ENCODE measurements around the gene ACKR3.

Gene ACKR3

DNA sequence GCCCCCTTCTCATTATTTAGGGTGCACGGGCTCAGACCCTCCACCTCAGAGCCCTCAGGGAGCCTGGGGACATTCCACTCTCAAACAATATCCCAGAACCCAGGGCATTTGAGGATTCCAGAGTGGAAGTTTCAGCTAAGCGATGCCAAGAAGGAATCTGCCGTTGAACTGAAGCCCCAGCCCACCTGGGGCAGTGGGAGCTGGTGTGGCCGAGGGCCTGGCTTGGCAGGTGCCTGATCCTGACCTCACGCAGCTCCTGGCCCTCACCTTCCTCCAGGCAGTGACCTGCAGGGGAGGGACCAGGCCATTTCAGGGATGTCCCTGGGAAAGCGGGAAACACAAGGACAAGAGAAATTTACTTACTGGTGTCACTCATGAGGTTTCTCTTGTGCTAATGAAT, 58.2 kb downstream of the ACKR3 start:
- Histone ChIP-seq H3K4me1 (ENCODE audit: insufficient read depth, low read length) (no peaks in the 10 kb centered on the region), H3K9me3 (ENCODE audit: control insufficient read depth, insufficient read depth, low read length) (no peaks in the 10 kb centered on the region), H3K36me3 (ENCODE audit: insufficient read depth, low read length) (no peaks in the 10 kb centered on the region), H3K9ac (ENCODE audit: low read depth, low read length) (no peak overlapping the region)

DNA sequence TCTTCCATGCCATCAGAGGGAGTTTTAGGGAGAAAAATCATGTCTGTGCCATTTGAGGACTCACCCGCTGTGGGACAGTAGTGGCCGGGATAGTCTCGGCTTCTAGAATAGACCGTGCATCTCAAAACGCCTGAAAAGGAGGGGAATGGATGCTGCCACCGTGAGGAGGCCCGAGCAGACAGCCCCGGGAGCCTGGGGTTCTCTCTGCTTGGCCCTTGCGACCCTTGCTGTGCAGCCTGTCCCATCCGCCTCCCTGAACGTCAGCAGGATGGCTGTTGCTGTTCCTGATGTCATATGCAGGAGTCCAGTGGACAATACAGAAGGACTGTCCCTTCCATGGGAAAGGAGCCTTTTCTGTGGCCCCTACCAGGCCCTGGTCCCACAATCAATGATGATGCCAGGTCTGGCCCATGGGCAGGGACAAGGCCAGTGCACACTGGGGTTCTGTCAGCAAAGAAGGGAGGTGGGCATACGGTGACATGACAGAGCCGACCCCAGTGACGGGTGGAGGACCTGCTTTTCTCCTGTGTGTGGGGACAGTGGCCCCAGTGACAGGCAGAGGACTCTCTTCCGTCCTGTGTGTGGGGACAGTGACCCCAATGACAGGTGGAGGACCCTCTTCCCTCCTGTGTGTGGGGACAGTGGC, 58.8 kb downstream of the ACKR3 start:
- Histone ChIP-seq H3K4me1 (ENCODE audit: insufficient read depth, low read length) (no peaks in the 10 kb centered on the region), H3K9ac (ENCODE audit: low read depth, low read length) (no peak overlapping the region), H3K36me3 (ENCODE audit: insufficient read depth, low read length) (no peaks in the 10 kb centered on the region), H3K9me3 (ENCODE audit: control insufficient read depth, insufficient read depth, low read length) (no peaks in the 10 kb centered on the region)

DNA sequence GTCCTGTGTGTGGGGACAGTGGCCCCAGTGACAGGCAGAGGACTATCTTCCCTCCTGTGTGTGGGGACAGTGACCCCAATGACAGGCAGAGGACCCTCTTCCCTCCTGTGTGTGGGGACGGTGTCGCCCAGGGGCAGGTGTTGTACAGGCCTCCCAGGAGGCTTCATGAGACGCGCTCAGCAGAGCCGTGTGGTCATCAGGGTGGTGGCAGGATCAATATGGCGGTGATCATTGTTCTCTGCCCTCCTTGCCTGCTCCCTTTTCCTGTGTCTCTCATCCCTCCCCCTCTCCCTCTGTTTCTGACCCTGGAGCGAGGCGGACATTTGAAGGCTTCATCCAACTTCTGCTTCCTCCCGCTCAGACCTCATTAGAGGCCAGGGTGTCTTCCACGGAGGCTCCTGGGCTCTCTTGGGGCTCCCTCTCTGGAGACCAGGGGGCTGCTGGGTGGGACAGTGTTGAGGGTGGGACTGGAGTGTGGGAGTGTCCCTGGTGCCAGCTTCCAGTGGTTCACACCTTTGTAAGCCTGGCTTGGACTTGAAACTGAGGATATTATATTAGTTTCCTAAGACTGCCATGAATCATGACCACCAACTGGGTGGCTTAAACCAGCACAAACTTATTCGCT, 59.5 kb downstream of the ACKR3 start:
- Histone ChIP-seq H3K36me3 (ENCODE audit: insufficient read depth, low read length) (no peaks in the 10 kb centered on the region), H3K9ac (ENCODE audit: low read depth, low read length) (no peak overlapping the region), H3K9me3 (ENCODE audit: control insufficient read depth, insufficient read depth, low read length) (no peaks in the 10 kb centered on the region), H3K4me1 (ENCODE audit: insufficient read depth, low read length) (no peaks in the 10 kb centered on the region)

DNA sequence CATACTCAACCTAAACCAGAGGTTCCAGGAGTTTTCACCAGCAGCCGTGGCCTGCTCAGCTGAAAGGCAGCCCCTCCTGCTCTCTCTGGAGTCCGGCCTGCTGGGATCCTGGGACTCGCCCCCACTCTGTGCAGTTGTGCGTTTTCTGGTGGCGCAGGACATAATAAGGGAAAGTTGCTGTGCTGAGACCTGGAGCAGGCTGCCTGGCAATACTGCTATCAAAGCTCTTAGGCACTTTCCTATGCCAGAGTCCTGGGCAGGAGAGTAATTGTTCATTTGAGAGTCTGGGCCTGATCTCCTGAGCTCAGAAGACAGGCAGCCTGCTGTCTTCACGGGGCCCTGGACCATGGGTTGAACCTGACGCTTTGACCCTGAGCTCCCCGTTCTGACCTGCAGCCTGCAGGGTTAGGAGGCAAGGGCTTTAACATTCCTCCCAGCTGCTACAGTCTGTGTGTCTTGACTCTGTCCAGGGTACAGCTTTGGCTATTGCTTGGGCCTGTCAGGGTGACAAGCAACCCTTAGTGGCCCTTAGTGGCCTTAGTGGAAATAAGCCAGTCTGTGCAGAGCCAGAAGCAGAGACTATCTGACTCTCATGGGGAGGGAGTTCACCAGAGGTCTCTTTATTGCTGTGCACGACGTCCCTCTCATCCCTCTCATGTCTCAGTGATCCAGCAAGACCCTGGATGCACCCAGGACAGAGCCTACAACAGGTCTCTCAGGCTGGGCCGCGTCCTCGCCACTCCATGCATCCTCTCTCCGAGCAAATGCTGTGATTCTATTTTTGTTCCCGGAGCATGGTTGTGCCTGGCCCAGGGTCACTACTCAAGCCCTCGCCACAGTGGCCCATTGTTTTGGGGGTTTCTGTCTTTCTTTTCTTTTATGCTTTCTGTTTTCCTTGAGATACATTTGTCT, 60.6 kb downstream of the ACKR3 start:
- Histone ChIP-seq H3K4me1 (ENCODE audit: insufficient read depth, low read length) (no peaks in the 10 kb centered on the region), H3K9ac (ENCODE audit: low read depth, low read length) (no peak overlapping the region), H3K36me3 (ENCODE audit: insufficient read depth, low read length) (no peaks in the 10 kb centered on the region), H3K9me3 (ENCODE audit: control insufficient read depth, insufficient read depth, low read length) (no peaks in the 10 kb centered on the region)

DNA sequence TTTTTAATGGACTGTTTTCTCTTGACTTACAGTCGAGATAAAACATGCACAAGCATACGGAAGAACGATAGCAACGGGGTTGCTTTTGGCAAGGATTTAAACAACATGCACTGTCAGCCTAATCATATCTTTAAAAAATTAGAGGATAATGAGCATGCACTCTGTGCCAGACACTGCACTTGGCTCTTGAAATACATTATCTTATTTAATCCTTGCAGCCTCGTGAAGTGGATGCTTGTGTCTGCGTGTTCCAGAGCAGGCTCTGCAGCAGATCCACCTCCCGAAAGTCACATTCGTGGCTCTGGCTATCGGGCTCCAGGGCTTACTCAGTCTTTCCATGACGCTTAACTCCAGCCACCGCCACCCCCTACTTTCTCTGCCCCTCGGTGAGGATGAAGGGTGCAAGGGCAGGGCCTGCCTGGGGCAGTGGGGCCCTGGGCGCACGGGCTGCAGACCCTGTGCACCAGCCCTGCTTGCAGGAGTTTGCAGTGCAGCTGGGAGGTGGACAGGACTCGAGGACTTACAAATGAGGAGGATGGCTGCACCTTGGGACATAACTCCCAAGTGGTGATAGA, 61.7 kb downstream of the ACKR3 start:
- H3K9me3 ChIP-seq (ENCODE audit: control insufficient read depth, insufficient read depth, low read length): no peaks in the 10 kb centered on the region
- H3K9ac ChIP-seq (ENCODE audit: low read depth, low read length): no peak overlapping the region
- H3K36me3 ChIP-seq (ENCODE audit: insufficient read depth, low read length): no peaks in the 10 kb centered on the region
- no peaks in the 10 kb centered on the region for H3K4me1 ChIP-seq (ENCODE audit: insufficient read depth, low read length)

DNA sequence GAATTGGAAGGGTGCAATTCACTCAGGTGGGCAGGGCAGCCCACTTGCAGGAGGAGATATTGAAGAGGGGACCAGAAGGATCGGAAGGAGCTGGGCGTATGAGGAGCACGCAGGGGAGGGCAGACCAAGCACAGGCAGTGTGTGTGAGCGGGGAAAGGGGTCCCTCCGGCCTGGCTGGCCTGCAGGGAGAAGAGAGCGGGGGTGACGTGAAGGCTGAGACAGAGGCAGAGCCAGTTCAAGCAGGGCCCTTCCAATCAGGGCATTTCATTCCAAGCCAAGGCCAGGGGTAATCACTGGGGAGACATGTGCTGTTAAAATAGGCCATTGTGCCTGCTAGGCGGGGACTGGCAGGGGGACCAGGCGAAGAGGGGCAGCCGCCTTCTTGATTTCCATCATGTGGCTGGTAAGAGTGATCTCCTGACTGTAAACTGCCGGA, 62.2 kb downstream of the ACKR3 start:
- Histone ChIP-seq H3K9me3 (ENCODE audit: control insufficient read depth, insufficient read depth, low read length) (no peaks in the 10 kb centered on the region), H3K4me1 (ENCODE audit: insufficient read depth, low read length) (no peaks in the 10 kb centered on the region), H3K36me3 (ENCODE audit: insufficient read depth, low read length) (no peaks in the 10 kb centered on the region), H3K9ac (ENCODE audit: low read depth, low read length) (no peak overlapping the region)

All from ES-I3 (cell line).